GM18873 (cell line): ENCODE results near the gene STX12.
"Not testable (repeated sequence)": the region's sequence is repeated elsewhere in the genome, so short reads cannot be mapped to it uniquely, and the experiment has no call there.

Experiments used
- ATAC-seq: cut with Tn5 transposase; IDR thresholded peaks from one replicate; pipeline ENCODE4 v1.9.1; 2021; ENCODE audit warnings: mild to moderate bottlenecking, moderate library complexity, moderate number of reproducible peaks; ENCODE audit not compliant: unreplicated experiment, low FRiP score

Gene STX12

GRCh38 chr1:27824411-27824810 lies 51.4 kb downstream of the STX12 start:
- no peak for ATAC-seq

- ATAC-seq = not testable (repeated sequence)
Observed at GRCh38 chr1:27829339-27829960, 56.4 kb downstream of the STX12 start.

DNA sequence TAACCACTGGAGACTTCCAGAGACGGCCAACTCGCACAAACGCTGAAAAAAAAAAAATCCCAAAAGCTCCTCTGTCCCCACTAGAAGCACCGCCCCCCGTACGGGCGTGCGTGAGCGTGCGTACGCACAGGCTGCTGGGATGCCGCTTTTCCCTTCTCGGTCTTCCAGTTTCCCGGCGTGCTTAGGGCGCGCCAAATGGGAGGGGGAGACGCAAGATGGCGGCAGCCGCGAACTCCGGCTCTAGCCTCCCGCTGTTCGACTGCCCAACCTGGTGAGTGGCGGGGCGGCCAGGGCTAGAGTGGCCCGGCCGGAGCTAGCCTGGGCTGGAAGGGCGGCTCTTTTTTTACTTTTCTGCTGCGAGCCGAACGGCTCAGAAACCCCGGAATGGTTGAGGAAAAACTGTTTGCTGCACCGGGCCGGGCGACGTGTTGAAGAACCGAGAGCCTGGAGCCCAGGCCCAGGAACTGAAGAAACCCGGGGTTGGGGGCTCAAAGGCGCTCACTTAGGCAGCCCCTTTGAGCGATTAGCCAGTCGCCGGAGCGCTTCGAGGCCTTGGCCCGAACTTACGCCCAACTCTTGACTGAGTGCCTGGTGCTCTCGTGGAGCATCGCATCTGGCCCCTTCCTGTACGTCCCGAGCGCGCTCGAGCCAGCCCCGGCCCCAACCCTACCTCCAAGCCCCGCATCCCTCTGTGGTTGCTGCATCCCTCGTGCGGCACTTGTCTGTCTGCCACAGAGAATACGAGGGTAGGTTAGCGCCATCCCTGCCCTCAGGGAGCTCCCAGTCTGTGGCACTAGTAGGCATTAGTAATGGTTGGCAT lies 57.8 kb downstream of the STX12 start, which contains the start of gene PPP1R8:
Gene PPP1R8 (plus strand): TSS at position 162 of the 820 bp plus-strand sequence. CDS start 54 bp downstream, at position 216.
- ATAC-seq = peak; percentile 90

DNA sequence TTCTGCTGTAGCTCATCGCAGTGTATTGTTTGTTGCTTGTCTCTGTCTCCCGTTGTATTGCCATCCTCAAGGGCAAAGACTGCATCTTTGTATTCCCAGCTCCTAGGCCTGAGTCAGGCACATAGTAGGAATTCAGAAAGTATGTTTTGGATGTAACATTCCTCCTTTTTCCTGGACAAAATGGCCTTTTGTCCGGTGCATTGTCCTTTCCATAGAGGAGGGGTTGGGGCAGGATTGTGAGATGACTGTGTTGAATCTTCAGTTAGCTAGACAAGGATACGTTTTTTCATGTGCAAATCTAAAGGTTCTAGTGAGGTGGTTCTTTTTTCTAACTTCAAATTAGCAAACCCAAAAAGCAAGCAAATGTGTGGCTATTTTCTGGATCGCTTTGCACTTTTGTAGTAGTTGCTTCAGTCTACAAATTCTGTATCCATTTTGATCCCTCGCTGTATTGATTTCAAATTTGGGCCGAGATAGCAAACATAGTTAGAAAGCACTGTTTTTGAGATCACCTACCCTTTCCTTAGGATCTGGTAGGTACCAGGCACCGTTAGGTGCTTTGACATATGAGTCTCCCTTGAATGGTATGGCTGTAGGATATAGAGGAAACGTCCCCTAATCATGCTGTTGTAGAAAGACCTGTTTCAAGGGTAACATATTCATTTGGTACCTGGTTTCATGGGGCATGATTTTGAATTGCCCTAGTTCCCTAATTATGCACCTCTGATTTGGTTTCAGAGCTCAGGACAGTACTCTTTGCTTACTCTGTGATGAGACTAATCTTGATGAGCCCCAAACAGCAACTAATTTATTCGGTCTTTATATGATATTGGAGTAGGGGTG lies 58.8 kb downstream of the STX12 start:
- ATAC-seq = no peak

DNA sequence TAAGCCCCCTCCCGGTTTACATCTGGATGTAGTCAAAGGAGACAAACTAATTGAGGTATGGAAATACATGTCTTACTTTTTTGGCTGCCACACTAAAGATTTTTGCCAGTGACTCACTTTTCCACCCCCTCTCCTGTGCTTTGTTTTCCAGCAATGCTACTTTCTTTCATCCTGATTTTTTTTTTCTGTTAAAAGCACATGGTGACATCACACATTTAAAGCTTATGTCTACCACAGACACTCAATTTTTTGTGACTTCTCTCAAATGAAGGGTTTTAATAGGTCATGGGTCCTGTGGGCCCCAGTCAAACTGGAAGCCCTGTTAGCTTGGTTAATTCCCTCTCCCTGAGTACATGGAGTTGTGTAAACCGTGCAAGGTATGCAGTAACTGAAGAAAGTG lies 59.7 kb downstream of the STX12 start:
- no peak for ATAC-seq

DNA sequence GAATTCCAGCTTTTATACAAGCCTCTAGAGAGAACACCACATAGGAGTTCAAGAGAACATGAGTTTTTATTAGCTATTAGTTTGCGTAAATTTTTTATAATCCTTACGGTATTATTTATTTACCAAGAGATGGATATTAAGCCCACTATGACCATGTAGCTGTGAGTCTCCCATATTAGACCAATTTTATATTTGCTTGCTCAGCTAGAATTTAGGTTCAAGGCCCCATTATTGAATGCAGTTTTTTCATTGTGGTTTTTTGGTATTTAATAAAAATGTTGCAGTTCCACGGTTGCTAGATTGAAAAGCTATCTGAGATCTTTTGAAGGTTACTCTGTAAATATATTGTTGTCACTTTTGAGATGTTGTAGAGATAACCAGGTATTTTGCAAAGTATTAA lies 60.5 kb downstream of the STX12 start:
- no peak for ATAC-seq

- no peak for ATAC-seq
Observed at GRCh38 chr1:27835046-27835445, 62.0 kb downstream of the STX12 start.

- no peak for ATAC-seq
Observed at GRCh38 chr1:27835501-27835900, 62.5 kb downstream of the STX12 start.

DNA sequence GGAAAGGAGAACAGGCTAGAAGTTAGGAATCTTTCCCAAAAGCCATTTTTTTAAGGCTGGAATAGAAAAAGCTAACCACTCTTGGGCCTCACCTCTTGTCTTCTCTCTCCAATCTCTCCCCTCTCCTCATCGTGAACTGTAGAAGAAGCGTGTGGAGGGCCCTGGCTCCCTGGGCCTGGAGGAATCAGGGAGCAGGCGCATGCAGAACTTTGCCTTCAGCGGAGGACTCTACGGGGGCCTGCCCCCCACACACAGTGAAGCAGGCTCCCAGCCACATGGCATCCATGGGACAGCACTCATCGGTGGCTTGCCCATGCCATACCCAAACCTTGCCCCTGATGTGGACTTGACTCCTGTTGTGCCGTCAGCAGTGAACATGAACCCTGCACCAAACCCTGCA lies 76.9 kb downstream of the STX12 start:
- ATAC-seq = no peak

GRCh38 chr1:27855085-27855484 lies 82.1 kb downstream of the STX12 start:
- ATAC-seq = no peak

GRCh38 chr1:27856561-27857343 lies 83.7 kb downstream of the STX12 start:
- ATAC-seq = no peak

DNA sequence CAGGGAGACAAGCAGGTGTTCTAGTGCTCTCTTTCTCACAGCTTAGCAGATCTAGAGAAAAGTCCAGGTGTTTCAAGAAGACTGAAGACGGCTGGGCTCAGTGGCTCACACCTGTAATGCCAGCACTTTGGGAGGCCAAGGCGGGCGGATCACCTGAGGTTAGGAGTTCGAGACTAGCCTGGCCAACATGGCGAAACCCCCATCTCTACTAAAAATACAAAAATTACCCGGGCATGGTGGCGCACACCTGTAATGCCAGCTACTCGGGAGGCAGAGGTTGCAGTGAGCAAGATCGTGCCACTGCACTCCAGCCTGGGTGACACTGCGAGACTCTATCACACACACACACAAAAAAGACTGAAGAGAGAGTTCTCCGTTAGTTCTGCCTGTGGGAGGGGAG lies 84.5 kb downstream of the STX12 start:
- ATAC-seq = not testable (repeated sequence)

DNA sequence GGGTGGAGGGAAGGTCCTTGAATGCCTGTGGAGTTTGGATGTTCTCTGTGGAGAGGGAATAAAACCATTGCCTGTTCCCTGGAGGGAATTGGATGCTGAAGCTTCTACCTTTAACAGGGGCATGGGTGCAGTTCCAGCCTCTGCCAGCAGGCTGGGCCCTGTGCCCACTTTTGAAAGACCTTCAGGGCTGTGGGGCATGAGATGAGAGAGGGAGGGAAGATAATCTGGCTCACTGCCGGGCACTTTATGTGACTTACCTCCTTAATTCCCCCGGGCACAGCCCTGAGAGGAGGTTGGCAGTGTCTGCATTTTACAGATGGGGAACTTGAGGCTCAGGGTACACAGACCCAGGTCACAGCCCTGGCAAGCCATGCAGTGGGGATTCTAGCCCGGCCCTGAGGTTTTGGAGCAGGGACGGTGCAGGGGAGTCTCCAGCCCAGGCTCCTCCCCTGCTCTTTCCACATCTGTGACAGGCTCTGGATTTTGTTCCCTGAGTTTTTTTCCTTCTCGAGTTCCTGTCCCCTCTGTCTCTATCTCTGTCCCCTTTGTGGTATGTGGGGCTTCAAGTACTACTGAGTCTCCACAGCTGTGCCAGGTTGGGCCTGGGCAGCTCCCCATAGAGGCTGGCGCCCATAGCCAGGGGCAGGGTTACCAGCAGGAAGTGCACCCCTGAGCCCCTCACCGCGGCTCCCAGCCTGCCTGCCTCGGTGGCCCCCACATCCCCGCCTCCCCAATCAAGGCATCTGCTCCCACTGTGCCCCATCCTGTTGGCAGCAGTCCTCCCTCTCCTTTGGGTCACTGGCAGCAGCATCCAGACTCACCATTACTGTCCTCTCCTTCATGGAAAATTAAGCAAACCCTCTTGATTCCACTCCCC lies 85.3 kb downstream of the STX12 start:
- ATAC-seq = no peak

DNA sequence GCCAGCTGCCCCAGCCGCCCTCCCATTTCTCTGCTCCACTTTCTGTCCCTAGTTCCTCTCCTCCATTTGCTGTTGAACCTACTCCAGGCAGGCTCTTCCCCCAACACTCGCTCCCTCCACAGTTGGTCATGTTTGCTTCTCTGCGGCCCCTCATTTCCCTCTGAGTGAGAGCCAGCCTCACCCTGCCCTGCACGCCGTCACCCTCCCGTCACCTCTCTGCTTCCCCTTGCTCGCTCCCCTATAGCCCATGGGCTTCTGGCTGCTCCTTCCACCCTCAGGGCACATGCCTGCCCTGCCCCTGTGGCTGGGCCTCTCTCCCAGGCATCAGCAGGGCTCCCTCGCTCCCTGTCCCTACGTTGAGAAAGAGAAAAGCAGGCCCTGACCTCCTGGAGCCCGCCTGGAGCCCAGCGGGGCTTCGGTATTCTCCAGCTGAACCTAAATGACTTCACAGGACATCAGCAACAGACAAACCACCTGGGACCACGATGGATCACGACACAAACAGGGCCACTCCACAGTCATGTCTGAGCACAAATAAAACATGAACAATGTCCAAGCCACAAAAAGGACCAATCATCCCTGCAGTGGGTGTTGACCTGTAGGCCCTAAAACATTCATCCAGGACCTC lies 86.0 kb downstream of the STX12 start:
- ATAC-seq = no peak

DNA sequence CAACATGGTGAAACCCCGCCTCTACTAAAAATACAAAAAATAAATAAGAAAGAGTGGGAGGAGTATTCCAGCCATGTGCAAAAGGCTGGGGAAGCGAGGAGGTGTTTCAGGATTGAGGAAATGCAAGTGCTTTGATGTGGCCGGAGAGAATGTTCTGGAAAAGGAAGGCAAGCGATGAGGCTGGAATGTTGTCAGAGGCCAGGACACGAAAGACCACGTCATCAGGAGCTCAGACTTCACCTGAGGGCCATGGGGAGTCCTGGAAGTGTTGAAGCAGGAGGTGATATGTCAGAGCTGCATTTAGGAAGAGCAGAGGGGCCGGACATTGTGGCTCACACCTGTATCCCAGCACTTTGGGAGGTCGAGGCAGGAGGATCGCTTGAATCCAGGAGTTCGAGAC lies 88.4 kb downstream of the STX12 start:
- no peak for ATAC-seq

GRCh38 chr1:27862004-27862403 lies 89.0 kb downstream of the STX12 start:
- ATAC-seq = no peak

- no peak for ATAC-seq
Observed at GRCh38 chr1:27862671-27863537, 89.9 kb downstream of the STX12 start.

DNA sequence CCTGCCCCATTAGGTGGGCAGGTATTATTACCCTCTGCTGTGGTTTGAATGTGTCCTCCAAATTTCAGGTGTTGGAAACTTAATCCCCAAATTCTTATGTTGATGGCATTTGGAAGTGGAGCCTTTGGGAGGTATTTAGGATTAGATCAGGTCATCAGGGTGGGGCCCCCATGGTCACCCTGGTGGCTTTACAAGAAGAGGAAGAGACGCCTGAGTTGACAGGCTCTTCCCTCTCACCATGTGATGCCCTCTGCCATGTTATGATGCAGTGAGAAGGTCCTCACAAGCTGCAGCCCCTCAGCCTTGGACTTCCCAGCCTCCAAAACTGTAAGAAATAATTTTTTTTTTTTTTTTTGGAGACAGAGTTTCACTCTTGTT lies 90.5 kb downstream of the STX12 start:
- no peak for ATAC-seq
